Measurements from ENCODE around the gene ACKR2. TPM values are rescaled to one million over a fixed set of nuclear protein-coding genes. Genes with fewer than 3 reads are reported as not detected.
"Not testable (repeated sequence)": the region's sequence is repeated elsewhere in the genome, so short reads cannot be mapped to it uniquely, and the experiment has no call there.

Gene ACKR2
- total and polyA plus RNA-seq, 2 donors: 5.7 to 6.8 TPM

GRCh38 chr3:42871592-42872196, 62.4 kb downstream of the ACKR2 start:
- Histone ChIP-seq H3K4me3 (ENCODE audit: low read depth, low read length) (no peak overlapping the region), H3K27ac (ENCODE audit: low read depth) (no peak overlapping the region), H3K36me3 (ENCODE audit: insufficient read depth) (no peaks in the 10 kb centered on the region), H3K4me1 (ENCODE audit: insufficient read depth) (no peaks in the 10 kb centered on the region)
- DNase-seq (ENCODE audit: extremely low spot score): no peak
- 35% methylated on average over 5 of the region's 5 CpGs for WGBS

GRCh38 chr3:42872718-42873117, 63.5 kb downstream of the ACKR2 start:
- Histone ChIP-seq H3K27ac (ENCODE audit: low read depth) (no peak overlapping the region), H3K4me1 (ENCODE audit: insufficient read depth) (no peaks in the 10 kb centered on the region), H3K4me3 (ENCODE audit: low read depth, low read length) (no peak overlapping the region), H3K36me3 (ENCODE audit: insufficient read depth) (no peaks in the 10 kb centered on the region)
- no peak for DNase-seq (ENCODE audit: extremely low spot score)
- 67% methylated on average over 1 of the region's 1 CpG for WGBS

- Histone ChIP-seq H3K36me3 (ENCODE audit: insufficient read depth) (no peaks in the 10 kb centered on the region), H3K4me1 (ENCODE audit: insufficient read depth) (no peaks in the 10 kb centered on the region), H3K27ac (ENCODE audit: low read depth) (no peak overlapping the region), H3K4me3 (ENCODE audit: low read depth, low read length) (no peak overlapping the region)
- no peak for DNase-seq (ENCODE audit: extremely low spot score)
- WGBS: 79% methylated on average over 9 of the region's 9 CpGs
These were observed 64.2 kb downstream of the ACKR2 start for GRCh38 chr3:42873221-42873982.

GRCh38 chr3:42874749-42875148, 65.5 kb downstream of the ACKR2 start:
- Histone ChIP-seq H3K4me1 (ENCODE audit: insufficient read depth) (no peaks in the 10 kb centered on the region), H3K27ac (ENCODE audit: low read depth) (no peak overlapping the region), H3K4me3 (ENCODE audit: low read depth, low read length) (no peak overlapping the region), H3K36me3 (ENCODE audit: insufficient read depth) (no peaks in the 10 kb centered on the region)
- 88% methylated on average over 10 of the region's 10 CpGs for WGBS
- DNase-seq (ENCODE audit: extremely low spot score): no peak

- DNase-seq (ENCODE audit: extremely low spot score): no peak
- no peak within 1 kb of the TSS for H3K4me3 ChIP-seq (ENCODE audit: low read depth, low read length)
- no peaks in the 10 kb centered on the region for H3K4me1 ChIP-seq (ENCODE audit: insufficient read depth)
- no peaks in the 10 kb centered on the region for H3K36me3 ChIP-seq (ENCODE audit: insufficient read depth)
- WGBS: 85% methylated on average over 13 of the region's 13 CpGs
- H3K27ac ChIP-seq (ENCODE audit: low read depth): no peak within 1 kb of the TSS
These were observed 66.3 kb downstream of the ACKR2 start, which contains the start of gene CYP8B1 for GRCh38 chr3:42875325-42876151. CYP8B1 (minus strand) TSS chr3:42875879; CDS start chr3:42875816, 63 bp downstream.

GRCh38 chr3:42876401-42876800, 67.2 kb downstream of the ACKR2 start:
- H3K4me3 ChIP-seq (ENCODE audit: low read depth, low read length): no peak overlapping the region
- no peaks in the 10 kb centered on the region for H3K4me1 ChIP-seq (ENCODE audit: insufficient read depth)
- no peaks in the 10 kb centered on the region for H3K36me3 ChIP-seq (ENCODE audit: insufficient read depth)
- 57% methylated on average over 1 of the region's 1 CpG for WGBS
- H3K27ac ChIP-seq (ENCODE audit: low read depth): no peak overlapping the region
- no peak for DNase-seq (ENCODE audit: extremely low spot score)

- no peak for DNase-seq (ENCODE audit: extremely low spot score)
- WGBS: 73% methylated on average over 7 of the region's 7 CpGs
These were observed 67.9 kb downstream of the ACKR2 start for GRCh38 chr3:42876940-42877720.

GRCh38 chr3:42877881-42878280, 68.6 kb downstream of the ACKR2 start:
- DNase-seq (ENCODE audit: extremely low spot score): no peak
- H3K36me3 ChIP-seq (ENCODE audit: insufficient read depth): no peaks in the 10 kb centered on the region
- no peak overlapping the region for H3K4me3 ChIP-seq (ENCODE audit: low read depth, low read length)
- WGBS: 92% methylated on average over 2 of the region's 2 CpGs
- no peaks in the 10 kb centered on the region for H3K4me1 ChIP-seq (ENCODE audit: insufficient read depth)
- H3K27ac ChIP-seq (ENCODE audit: low read depth): no peak overlapping the region

More at GRCh38 chr3:42876940-42877720, 67.9 kb downstream of the ACKR2 start:
- H3K27ac ChIP-seq (ENCODE audit: low read depth): no peak overlapping the region
- no peak overlapping the region for H3K4me3 ChIP-seq (ENCODE audit: low read depth, low read length)
- H3K36me3 ChIP-seq (ENCODE audit: insufficient read depth): no peaks in the 10 kb centered on the region
- no peaks in the 10 kb centered on the region for H3K4me1 ChIP-seq (ENCODE audit: insufficient read depth)

GRCh38 chr3:42880183-42880582, 70.9 kb downstream of the ACKR2 start:
- H3K27ac ChIP-seq (ENCODE audit: low read depth): no peak overlapping the region
- H3K36me3 ChIP-seq (ENCODE audit: insufficient read depth): no peaks in the 10 kb centered on the region
- 81% methylated on average over 9 of the region's 9 CpGs for WGBS
- H3K4me1 ChIP-seq (ENCODE audit: insufficient read depth): no peaks in the 10 kb centered on the region
- no peak overlapping the region for H3K4me3 ChIP-seq (ENCODE audit: low read depth, low read length)
- DNase-seq (ENCODE audit: extremely low spot score): no peak

- H3K4me3 ChIP-seq (ENCODE audit: low read depth, low read length): peak overlapping the region; percentile 39
- H3K36me3 ChIP-seq (ENCODE audit: insufficient read depth): no peaks in the 10 kb centered on the region
- H3K4me1 ChIP-seq (ENCODE audit: insufficient read depth): no peaks in the 10 kb centered on the region
- H3K27ac ChIP-seq (ENCODE audit: low read depth): no peak overlapping the region
- 2% methylated on average over 61 of the region's 61 CpGs for WGBS
- peak; percentile 55 for DNase-seq (ENCODE audit: extremely low spot score)
These were observed 71.6 kb downstream of the ACKR2 start for GRCh38 chr3:42880601-42881451.

GRCh38 chr3:42883251-42883930, 74.1 kb downstream of the ACKR2 start:
- not testable (repeated sequence) for H3K4me3 ChIP-seq (ENCODE audit: low read depth, low read length); H3K4me1 ChIP-seq (ENCODE audit: insufficient read depth); H3K27ac ChIP-seq (ENCODE audit: low read depth); H3K36me3 ChIP-seq (ENCODE audit: insufficient read depth); DNase-seq (ENCODE audit: extremely low spot score)
- 73% methylated on average over 6 of the region's 6 CpGs for WGBS

- Histone ChIP-seq H3K4me3 (ENCODE audit: low read depth, low read length) (no peak overlapping the region), H3K4me1 (ENCODE audit: insufficient read depth) (no peaks in the 10 kb centered on the region), H3K27ac (ENCODE audit: low read depth) (no peak overlapping the region), H3K36me3 (ENCODE audit: insufficient read depth) (no peaks in the 10 kb centered on the region)
- DNase-seq (ENCODE audit: extremely low spot score): no peak
- 68% methylated on average over 2 of the region's 2 CpGs for WGBS
These were observed 75.1 kb downstream of the ACKR2 start for GRCh38 chr3:42884324-42884723.

Measured in urinary bladder (tissue), 4 donors.